Activated CD4-positive, alpha-beta memory T cell treated with anti-CD3 and anti-CD28 coated beads for 36 hours (primary cell): ENCODE data around the gene WDR5. TPM values are rescaled to one million over a fixed set of nuclear protein-coding genes. Genes with fewer than 3 reads are reported as not detected.

Experiments used
- total RNA-seq, 2 experiments: library from RNA; stranded (reverse); gene quantifications; one replicate each; pipeline ENCODE4 v1.2.3, GENCODE V29; 2021

WDR5 gene
- total RNA-seq, 2 experiments from 2014 or later, result 41.6 to 43.0 TPM

Other genes starting within 250 kb of the WDR5 start
- gene VAV2, start 143.8 kb upstream of the WDR5 start, total RNA-seq, result 1 to 10 TPM; 4.5 to 5.3 TPM
- gene BRD3OS, start 110.6 kb upstream of the WDR5 start, total RNA-seq, result 10 to 100 TPM; 12.6 to 13.2 TPM
- gene BRD3, start 68.1 kb upstream of the WDR5 start, total RNA-seq, result 10 to 100 TPM; 29.2 to 30.0 TPM
- 10 to 100 TPM; 25.8 to 41.0 TPM for gene RNU6ATAC, start 28.5 kb downstream of the WDR5 start, total RNA-seq
- 10 to 100 TPM; 22.1 to 22.5 TPM for gene RXRA, start 190.4 kb downstream of the WDR5 start, total RNA-seq